AG10803 (cell line): ENCODE results near the gene VWA2.
A peak's percentile ranks its signal among the peaks of the same experiment; 100 is the strongest.

Source experiments
- DNase-seq: peaks from one replicate; pipeline ENCODE4 v3.0.0; 2010; ENCODE audit warnings: low read depth
- H3K4me3 ChIP-seq: 2 replicates; pipeline ENCODE4 v1.5.1; 2011; ENCODE audit warnings: mild to moderate bottlenecking, low read length, control low read depth
- CTCF ChIP-seq: conservative IDR thresholded peaks from 2 replicates; pipeline ENCODE4 v1.5.1; 2011; ENCODE audit warnings: mild to moderate bottlenecking, low read length, control low read depth, inconsistent platforms

The VWA2 gene

DNA sequence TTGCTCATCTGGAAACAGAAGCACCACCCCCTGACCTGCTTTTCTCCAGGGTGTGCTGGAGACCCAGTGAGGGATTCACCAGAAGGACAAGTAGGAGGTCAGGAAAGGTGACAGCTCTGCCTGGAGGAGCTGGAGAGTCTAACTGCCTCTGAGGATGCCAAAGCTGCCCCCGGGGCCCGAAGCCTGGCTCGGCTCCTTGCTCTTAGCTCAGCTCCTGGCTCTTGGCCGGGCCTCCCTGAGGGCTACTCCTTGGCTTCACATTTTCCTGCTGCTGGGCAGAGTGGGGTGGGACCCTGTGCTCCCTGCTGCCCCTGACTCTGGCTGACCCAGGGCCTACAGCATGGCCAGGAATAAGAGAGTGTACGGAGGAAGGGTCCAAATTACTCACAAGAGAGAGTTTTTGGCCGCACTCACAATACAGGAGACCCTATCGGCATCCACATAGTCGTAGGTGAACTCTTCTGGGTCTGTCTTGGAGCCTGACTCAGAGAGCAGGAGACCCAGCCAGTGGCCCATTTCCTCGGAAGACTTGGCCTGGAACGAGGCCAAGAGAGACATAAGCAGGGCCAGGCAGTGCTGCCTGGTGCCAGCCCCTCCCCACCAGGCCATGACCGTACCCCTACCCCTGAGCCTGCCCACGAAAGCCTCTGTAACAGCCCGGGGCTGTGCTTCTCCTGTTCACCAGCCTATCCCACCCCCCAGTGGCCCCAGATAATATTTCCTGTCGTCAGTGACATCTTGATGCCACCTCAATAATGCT lies 63.1 kb downstream of the VWA2 start:
- TF ChIP-seq CTCF: no peak
- DNase-seq: no peak
- no peak overlapping the region for H3K4me3 ChIP-seq

DNA sequence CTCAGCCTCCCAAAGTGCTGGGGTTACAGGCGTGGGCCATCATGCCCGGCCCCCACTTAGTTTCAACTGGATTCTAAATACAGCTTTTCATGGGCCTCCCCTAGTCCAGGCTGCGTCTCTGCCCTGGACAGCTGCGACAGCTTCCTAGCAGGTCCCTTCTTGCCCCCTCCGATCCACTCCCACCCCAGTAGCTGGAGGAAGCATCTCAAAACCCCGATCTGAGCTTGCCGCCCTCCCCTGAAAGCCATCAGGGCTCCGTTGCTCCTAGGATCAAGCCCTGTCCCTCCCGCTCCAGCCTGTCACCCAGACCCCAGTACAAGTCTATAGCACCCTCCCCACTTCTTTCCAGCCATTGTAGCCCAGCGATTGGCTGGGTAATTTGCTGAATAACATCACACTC lies 64.5 kb downstream of the VWA2 start:
- TF ChIP-seq CTCF: no peak
- no peak for DNase-seq
- no peak overlapping the region for H3K4me3 ChIP-seq

GRCh38 chr10:114304017-114304570 lies 65.0 kb downstream of the VWA2 start:
- DNase-seq: peak; percentile 78
- peak overlapping the region; percentile 19 for H3K4me3 ChIP-seq
- peak; percentile 88 for TF ChIP-seq CTCF

DNA sequence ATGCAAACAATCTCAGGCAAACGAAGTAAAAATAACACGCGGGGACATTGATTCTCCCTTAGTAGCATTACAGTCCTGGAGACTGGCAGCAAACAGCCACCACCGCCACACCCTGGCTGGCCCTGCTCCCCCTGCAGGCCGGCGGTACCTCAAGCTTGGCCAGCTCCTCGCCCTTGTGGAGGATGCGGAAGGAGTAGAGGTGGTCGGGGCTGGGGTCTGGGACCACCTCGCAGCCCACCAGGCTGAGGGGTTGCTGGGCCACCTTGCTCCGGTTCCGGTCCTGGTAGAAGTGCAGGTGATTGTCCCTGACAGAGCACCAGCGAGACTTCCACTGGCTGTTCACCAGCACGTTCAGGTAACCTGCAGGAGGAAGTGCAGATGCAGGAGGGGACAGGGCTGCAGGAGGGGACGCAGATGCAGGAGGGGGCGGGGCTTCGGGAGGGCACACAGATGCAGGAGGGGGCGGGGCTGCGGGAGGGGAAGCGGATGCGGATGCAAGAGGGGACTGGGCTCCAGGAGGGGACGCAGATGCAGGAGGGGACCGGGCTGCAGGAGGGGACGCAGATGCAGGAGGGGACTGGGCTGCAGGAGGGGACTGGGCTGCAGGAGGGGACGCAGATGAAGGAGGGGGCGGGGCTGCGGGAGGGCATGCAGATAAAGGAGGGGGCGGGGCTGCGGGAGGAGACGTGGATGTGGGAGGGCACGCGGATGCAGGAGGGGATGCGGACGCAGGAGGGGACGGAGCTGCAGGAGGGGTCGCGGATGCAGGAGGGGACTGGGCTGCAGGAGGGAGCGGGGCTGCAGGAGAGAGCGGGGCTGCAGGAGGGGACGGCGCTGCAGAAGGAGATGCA lies 65.7 kb downstream of the VWA2 start:
- no peak for DNase-seq
- TF ChIP-seq CTCF: peak; percentile 59

DNA sequence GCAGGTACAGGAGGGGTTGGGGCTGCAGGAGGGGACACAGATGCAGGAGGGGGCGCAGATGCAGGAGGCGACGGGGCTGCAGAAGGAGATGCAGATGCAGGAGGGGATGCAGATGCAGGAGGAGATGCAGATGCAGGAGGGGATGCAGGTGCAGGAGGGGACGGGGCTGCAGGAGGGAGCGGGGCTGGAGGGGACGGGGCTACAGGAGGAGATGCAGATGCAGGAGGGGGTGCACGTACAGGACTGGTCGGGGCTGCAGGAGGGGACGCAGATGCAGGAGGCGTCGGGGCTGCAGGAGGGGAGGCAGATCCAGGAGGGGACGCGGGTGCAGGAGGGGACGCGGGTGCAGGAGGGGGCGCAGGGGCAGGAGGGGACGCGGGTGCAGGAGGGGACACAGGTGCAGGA lies 66.5 kb downstream of the VWA2 start:
- H3K4me3 ChIP-seq: no peak overlapping the region
- TF ChIP-seq CTCF: no peak
- DNase-seq: no peak

More for the DNA sequence above, 65.7 kb downstream of the VWA2 start:
- H3K4me3 ChIP-seq: peak overlapping the region; percentile 19

DNA sequence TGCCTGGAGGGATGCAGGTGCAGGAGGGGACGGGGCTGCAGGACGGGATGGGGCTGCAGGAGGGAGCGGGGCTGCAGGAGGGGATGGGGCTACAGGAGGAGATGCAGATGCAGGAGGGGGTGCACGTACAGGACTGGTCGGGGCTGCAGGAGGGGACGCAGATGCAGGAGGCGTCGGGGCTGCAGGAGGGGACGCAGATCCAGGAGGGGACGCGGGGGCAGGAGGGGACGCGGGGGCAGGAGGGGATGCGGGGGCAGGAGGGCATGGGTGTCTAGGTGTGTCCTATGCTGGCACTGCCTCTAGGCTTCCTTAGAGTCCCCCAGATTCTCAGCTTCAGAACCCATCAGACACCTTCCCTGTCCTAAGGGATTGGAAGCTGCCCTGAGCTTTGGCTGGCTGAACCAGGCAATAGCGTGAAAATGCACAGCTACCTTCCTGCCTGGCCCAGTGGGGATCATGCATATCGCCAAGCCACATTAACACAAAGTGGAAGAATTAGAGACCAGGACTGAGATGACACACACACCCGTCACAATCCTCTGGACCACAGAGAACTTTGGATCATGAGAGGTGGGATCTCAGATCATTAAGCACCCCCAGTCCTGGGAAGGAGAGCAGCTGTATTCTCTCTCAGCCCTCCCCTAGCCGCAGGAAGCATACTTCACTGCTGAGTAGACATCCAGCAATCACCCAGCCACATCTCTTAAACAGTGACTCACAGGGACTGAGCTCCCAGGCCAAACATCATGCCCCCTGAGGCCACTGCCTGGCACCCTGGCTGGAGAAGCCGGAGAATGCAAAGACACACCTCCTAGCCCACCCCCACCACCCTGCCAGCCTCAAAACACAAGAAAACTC lies 67.3 kb downstream of the VWA2 start:
- TF ChIP-seq CTCF: no peak
- H3K4me3 ChIP-seq: no peak overlapping the region
- DNase-seq: peak; percentile 92
